Progenitor cell of endocrine pancreas (in vitro differentiated cells): ENCODE measurements around the gene ADAM33. TPM values are rescaled to one million over a fixed set of nuclear protein-coding genes. Genes with fewer than 3 reads are reported as not detected.

Source experiments
- DNase-seq: peaks from one replicate; pipeline ENCODE4 v3.0.0; 2021; ENCODE audit warnings: low spot score; ENCODE audit not compliant: unreplicated experiment
- H3K27ac Mint-ChIP-seq: 2 replicates; pipeline ENCODE4 v1.8.0; 2021; ENCODE audit warnings: mild to moderate bottlenecking, moderate library complexity, mixed read lengths
- H3K27me3 Mint-ChIP-seq: 2 replicates; pipeline ENCODE4 v1.8.0; 2021; ENCODE audit warnings: mixed read lengths
- H3K36me3 Mint-ChIP-seq: 2 replicates; pipeline ENCODE4 v1.8.0; 2022; ENCODE audit warnings: mixed read lengths; ENCODE audit not compliant: insufficient read depth
- H3K4me1 Mint-ChIP-seq: 2 replicates; pipeline ENCODE4 v1.8.0; 2021; ENCODE audit warnings: low read depth, mixed read lengths
- H3K4me3 Mint-ChIP-seq: 2 replicates; pipeline ENCODE4 v1.8.0; 2021; ENCODE audit warnings: low read depth, mild to moderate bottlenecking, moderate library complexity, mixed read lengths
- H3K9me3 Mint-ChIP-seq: 2 replicates; pipeline ENCODE4 v1.8.0; 2021; ENCODE audit warnings: low read depth, mixed read lengths
- total RNA-seq: library from RNA; stranded (reverse); gene quantifications from 2 replicates; pipeline ENCODE4 v1.2.1, GENCODE V29; 2021
- TF ChIP-seq, protein P1 (sequence below): fragments of 200-600 bp; sonication (generic); IDR thresholded peaks from one replicate; pipeline ENCODE4 v1.5.0; 2021; ENCODE audit warnings: antibody characterized with exemption, mild to moderate bottlenecking; ENCODE audit not compliant: unreplicated experiment

ADAM33 gene
- total RNA-seq, 1 donor from 2014 or later: 0.67 TPM

DNA sequence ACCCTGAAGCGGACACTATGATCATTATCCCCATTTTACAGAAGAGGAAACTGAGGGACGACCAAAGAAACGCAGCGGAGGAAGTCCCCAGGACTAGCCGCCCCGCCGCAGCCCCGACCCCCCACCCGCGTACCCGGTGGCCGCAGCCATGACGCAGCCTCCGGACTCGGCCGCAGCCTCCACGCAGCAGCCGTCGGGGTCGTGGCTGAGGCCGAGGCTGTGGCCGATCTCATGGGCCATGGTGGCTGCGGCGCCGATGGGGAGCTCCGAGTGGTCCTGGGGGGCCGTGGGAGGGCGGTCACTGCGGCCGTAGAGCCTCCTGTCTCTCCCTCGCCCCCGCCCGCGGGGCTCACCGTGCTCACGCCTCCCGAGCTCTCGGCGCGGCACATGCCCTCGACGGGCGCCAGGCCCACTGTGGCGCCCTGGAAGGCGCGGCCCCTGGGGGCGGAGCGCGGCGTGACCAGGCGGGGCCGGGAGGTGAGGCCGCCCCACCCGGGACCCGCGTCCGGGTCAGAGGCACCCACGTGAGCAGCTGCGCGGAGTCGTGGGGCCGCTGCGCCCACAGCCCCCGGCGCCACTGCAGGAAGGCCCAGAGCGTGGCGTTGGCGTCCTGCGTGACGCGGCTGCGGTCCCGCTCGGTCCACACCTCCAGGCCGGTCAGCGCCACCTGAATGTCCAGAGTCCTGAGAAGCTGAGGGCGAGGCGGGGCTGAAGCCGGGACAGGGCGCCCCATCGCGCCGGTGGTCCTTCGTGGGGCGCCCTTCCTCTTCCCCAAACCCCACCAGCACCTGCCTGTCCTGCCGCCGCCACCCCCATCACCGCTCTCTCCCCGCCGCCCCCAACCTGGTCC, 8.4 kb downstream of the ADAM33 start:
- no peak overlapping the region for H3K27ac Mint-ChIP-seq
- TF ChIP-seq, protein P1, sequence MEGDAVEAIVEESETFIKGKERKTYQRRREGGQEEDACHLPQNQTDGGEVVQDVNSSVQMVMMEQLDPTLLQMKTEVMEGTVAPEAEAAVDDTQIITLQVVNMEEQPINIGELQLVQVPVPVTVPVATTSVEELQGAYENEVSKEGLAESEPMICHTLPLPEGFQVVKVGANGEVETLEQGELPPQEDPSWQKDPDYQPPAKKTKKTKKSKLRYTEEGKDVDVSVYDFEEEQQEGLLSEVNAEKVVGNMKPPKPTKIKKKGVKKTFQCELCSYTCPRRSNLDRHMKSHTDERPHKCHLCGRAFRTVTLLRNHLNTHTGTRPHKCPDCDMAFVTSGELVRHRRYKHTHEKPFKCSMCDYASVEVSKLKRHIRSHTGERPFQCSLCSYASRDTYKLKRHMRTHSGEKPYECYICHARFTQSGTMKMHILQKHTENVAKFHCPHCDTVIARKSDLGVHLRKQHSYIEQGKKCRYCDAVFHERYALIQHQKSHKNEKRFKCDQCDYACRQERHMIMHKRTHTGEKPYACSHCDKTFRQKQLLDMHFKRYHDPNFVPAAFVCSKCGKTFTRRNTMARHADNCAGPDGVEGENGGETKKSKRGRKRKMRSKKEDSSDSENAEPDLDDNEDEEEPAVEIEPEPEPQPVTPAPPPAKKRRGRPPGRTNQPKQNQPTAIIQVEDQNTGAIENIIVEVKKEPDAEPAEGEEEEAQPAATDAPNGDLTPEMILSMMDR: no peak
- no peaks in the 10 kb centered on the region for H3K9me3 Mint-ChIP-seq
- DNase-seq: no peak
- peaks cover 1% of the 10 kb centered on the region for H3K4me1 Mint-ChIP-seq
- H3K4me3 Mint-ChIP-seq: no peak overlapping the region
- H3K27me3 Mint-ChIP-seq: peaks cover 66% of the 10 kb centered on the region
- no peaks in the 10 kb centered on the region for H3K36me3 Mint-ChIP-seq

GRCh38 chr20:3672547-3673171, 9.2 kb downstream of the ADAM33 start:
- DNase-seq: no peak
- Mint-ChIP-seq H3K9me3 (no peaks in the 10 kb centered on the region), H3K27ac (no peak overlapping the region), H3K4me1 (peaks cover 1% of the 10 kb centered on the region), H3K27me3 (peaks cover 61% of the 10 kb centered on the region), H3K36me3 (no peaks in the 10 kb centered on the region), H3K4me3 (no peak overlapping the region)
- TF ChIP-seq, protein P1: no peak

DNA sequence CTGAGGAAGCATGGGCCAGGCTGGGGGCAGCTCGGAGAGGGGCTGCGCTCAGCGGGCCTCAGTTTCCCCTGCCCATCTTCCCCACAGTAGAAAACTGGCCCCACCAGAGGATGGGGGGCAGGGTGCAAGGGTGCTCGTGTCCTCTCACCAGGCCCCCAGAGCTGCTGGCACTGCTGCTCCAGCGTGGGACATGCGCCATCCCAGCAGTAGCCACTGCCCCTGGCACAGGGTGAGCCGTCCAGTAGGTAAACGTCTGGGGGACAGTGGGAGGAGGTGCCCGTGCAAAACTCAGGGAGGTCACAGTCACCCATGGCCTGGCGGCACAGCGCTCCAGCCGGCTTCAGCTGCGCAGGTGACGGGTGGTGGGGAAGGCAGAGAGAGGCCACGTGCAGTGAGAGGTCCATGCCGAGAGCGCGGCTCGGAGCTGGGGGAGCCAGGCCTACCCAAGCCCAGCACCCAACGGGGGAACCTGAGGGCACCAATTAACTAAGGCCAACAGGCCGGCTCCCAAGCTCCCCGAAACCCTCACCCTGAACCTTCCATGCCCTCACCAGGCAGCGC, 9.7 kb downstream of the ADAM33 start:
- Mint-ChIP-seq H3K36me3 (no peaks in the 10 kb centered on the region), H3K27ac (no peak overlapping the region), H3K4me3 (no peak overlapping the region), H3K4me1 (peaks cover 1% of the 10 kb centered on the region), H3K9me3 (no peaks in the 10 kb centered on the region), H3K27me3 (peaks cover 59% of the 10 kb centered on the region)
- no peak for DNase-seq
- TF ChIP-seq, protein P1: no peak

DNA sequence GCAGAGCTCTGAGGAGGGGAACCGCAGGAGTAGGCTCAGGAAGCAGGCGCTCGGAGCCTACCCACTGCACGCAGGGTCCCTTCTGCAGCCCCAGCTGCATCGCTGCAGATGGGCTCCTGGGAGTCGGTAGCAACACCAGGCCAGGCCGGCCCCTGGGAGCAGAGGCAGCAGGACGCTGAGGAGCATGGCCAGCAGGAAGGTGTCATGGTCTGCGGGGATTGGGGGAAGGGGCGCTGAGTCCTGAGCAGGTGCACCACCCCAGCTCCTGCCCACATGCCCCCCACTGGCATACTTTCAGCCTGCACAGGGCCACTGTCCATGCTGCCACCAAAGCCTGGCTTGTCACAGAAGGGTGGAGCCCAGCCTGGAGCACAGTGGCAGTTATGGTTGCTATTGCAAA, 10.9 kb downstream of the ADAM33 start:
- Mint-ChIP-seq H3K4me1 (peaks cover 1% of the 10 kb centered on the region), H3K27me3 (peaks cover 50% of the 10 kb centered on the region), H3K9me3 (no peaks in the 10 kb centered on the region), H3K4me3 (no peak overlapping the region), H3K27ac (no peak overlapping the region), H3K36me3 (no peaks in the 10 kb centered on the region)
- TF ChIP-seq, protein P1: no peak
- DNase-seq: no peak

- Mint-ChIP-seq H3K27ac (no peak overlapping the region), H3K9me3 (no peaks in the 10 kb centered on the region), H3K4me1 (peaks cover under 1% of the 10 kb centered on the region), H3K36me3 (no peaks in the 10 kb centered on the region), H3K27me3 (peaks cover 46% of the 10 kb centered on the region), H3K4me3 (no peak overlapping the region)
- no peak for DNase-seq
- TF ChIP-seq, protein P1: peak; percentile 24
Observed at GRCh38 chr20:3670511-3670910, 11.3 kb downstream of the ADAM33 start.
